ENCODE measurements around the gene ZNF626. TPM values are rescaled to one million over a fixed set of nuclear protein-coding genes. Genes with fewer than 3 reads are reported as not detected.
"Not testable (repeated sequence)": the region's sequence is repeated elsewhere in the genome, so short reads cannot be mapped to it uniquely, and the experiment has no call there.

ZNF626 gene
- total RNA-seq, result 10 to 100 TPM; 22.9 to 27.3 TPM

DNA sequence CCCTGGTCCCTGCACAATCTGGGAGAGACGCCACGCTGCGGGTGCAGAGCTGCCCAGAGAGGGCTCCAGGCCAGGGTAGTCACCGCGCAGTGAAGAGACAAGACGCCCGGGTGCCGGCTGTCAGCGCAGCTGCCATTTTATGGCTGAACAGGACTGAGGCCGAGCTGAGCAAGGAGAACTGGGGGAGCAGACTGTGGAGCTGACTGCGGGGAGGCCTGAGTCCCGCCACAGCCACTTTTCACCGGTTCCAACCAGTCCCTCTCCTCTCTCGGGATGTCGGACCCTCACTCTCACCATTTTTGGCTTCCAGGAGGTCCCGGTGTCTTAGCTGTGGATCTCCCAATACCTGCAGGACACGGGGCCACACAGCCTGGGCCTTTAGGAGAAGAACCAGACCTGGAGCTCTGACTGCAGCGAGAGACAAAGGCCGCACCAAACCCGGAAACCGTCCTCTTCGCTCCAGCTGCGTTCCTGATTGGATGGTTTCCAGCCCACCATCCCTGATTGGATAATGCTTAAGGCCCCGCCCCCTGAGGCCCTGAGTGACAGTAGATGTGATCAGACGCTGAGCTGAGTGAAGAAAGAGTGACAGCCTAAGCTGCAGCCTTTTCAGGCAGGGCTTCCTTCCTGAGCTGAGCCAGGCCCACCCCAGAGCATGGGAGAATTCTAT, at the start of gene ZNF626:
ZNF626 (minus strand) TSS at position 422 of the 670 bp plus-strand sequence; CDS start at position 297, 125 bp downstream.
- Histone ChIP-seq H3K9me3 (peaks cover 14% of the 10 kb centered on the region), H3K4me1 (ENCODE audit: control insufficient read depth in 1 of 2, low read depth in 2 of 2) (peaks cover 5 to 16% of the 10 kb centered on the region in 2 donors), H3K27me3 (replicated peaks; ENCODE audit: insufficient read depth) (no peaks in the 10 kb centered on the region), H3K36me3 (peaks cover 22% of the 10 kb centered on the region), H3K4me3 (peak within 1 kb of the TSS; percentile 87), H3K27ac (peak within 1 kb of the TSS; percentile 78 to 83)
- DNase-seq (ENCODE audit: low spot score), result peak; percentile 98
- TF ChIP-seq CTCF (IDR thresholded peaks at IDR 0.05), result no peak
- peak; percentile 97 for ATAC-seq (ENCODE audit: insufficient number of reproducible peaks, low FRiP score, low read depth)

GRCh38 chr19:20669263-20669662, 7.9 kb upstream of the ZNF626 start:
- Histone ChIP-seq H3K36me3 (no peaks in the 10 kb centered on the region), H3K27me3 (replicated peaks; ENCODE audit: insufficient read depth) (no peaks in the 10 kb centered on the region), H3K27ac (no peak overlapping the region), H3K4me1 (ENCODE audit: control insufficient read depth in 1 of 2, low read depth in 2 of 2) (peaks cover 0 to 6% of the 10 kb centered on the region in 2 donors), H3K4me3 (no peak overlapping the region), H3K9me3 (no peaks in the 10 kb centered on the region)
- DNase-seq (ENCODE audit: low spot score), result no peak
- no peak for ATAC-seq (ENCODE audit: insufficient number of reproducible peaks, low FRiP score, low read depth)
- no peak for TF ChIP-seq CTCF (IDR thresholded peaks at IDR 0.05)

GRCh38 chr19:20667281-20667680, 5.9 kb upstream of the ZNF626 start:
- Histone ChIP-seq H3K27ac (no peak overlapping the region), H3K9me3 (no peaks in the 10 kb centered on the region), H3K4me1 (ENCODE audit: control insufficient read depth in 1 of 2, low read depth in 2 of 2) (peaks cover 0 to 6% of the 10 kb centered on the region in 2 donors), H3K36me3 (no peaks in the 10 kb centered on the region), H3K27me3 (replicated peaks; ENCODE audit: insufficient read depth) (no peaks in the 10 kb centered on the region), H3K4me3 (no peak overlapping the region)
- no peak for DNase-seq (ENCODE audit: low spot score)
- no peak for TF ChIP-seq CTCF (IDR thresholded peaks at IDR 0.05)
- ATAC-seq (ENCODE audit: insufficient number of reproducible peaks, low FRiP score, low read depth), result no peak

DNA sequence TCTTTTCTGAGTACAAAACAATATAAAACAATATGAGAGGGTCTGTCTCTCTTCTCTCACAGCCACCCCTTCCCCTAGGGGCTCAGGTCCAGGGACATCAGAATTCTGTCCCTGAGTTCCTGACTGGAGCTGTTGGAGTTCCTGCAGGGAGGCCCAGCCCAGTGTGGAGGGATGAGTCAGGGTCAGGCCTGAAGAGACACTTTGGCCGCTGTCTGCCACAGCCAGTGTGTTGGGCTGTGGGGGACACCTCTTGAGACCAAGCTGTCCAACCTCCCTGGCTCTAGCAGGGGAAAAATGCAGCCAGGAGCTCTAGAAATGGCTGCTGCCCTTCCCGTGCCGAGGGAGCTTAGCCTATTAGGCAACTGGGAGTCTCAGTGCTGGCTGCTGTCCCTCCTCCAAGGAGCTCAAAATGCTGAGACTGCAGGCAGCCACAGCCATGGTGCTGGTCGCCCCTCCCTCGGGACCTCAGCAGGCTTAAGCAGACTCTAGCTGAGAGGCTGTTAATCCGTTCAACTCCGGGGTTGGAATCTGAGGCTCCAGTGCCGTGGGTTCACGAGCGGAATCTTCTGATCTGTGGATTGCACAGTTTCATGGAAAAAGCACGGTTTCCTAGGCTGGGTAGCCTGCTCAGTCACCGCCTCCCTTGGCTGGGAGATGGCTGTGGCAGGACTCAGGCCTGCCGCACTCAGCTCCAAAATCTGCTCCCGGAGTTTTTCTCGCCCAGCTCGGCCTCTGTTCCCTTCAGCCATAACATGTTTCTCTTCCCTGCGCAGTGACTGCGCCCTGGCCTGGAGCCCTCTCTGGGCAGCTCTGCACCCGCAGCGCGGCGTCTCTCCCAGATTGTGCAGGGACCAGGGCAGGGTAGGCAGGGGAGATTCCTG, 3.8 kb upstream of the ZNF626 start:
- peak overlapping the region; percentile 64 for H3K4me3 ChIP-seq
- peak overlapping the region; percentile 68 to 71 for H3K27ac ChIP-seq

GRCh38 chr19:20664475-20664874, 3.1 kb upstream of the ZNF626 start:
- H3K27me3 ChIP-seq (replicated peaks; ENCODE audit: insufficient read depth); H3K9me3 ChIP-seq; DNase-seq (ENCODE audit: low spot score); ATAC-seq (ENCODE audit: insufficient number of reproducible peaks, low FRiP score, low read depth); H3K36me3 ChIP-seq: not testable (repeated sequence)
- H3K4me3 ChIP-seq, result peak overlapping the region; percentile 64
- peaks cover 3 to 16% of the 10 kb centered on the region in 2 donors for H3K4me1 ChIP-seq (ENCODE audit: control insufficient read depth in 1 of 2, low read depth in 2 of 2)
- peak overlapping the region; percentile 68 to 71 for H3K27ac ChIP-seq

More for the DNA sequence above, 3.8 kb upstream of the ZNF626 start:
- DNase-seq (ENCODE audit: low spot score) (no peak), ATAC-seq (ENCODE audit: insufficient number of reproducible peaks, low FRiP score, low read depth) (no peak)
- Histone ChIP-seq H3K9me3 (no peaks in the 10 kb centered on the region), H3K36me3 (no peaks in the 10 kb centered on the region), H3K4me1 (ENCODE audit: control insufficient read depth in 1 of 2, low read depth in 2 of 2) (peaks cover 0 to 11% of the 10 kb centered on the region in 2 donors), H3K27me3 (replicated peaks; ENCODE audit: insufficient read depth) (no peaks in the 10 kb centered on the region)
- no peak for TF ChIP-seq CTCF (IDR thresholded peaks at IDR 0.05)

All from thoracic aorta (tissue), 2 donors.